SU-DHL-6 (cell line): ENCODE results near the gene PREX1.

Experiments
- EZH2phosphoT487 ChIP-seq: fragments of 200-600 bp; sonication (generic), shearing (Covaris generic); conservative IDR thresholded peaks from 2 replicates; pipeline ENCODE4 v1.6.1; 2018; ENCODE audit warnings: mild to moderate bottlenecking, antibody characterized with exemption, low read length, moderate library complexity, mixed read lengths
- TF ChIP-seq, protein P1 (sequence below): fragments of 200-600 bp; sonication (generic); IDR thresholded peaks from one replicate; pipeline ENCODE4 v1.5.1; 2017; ENCODE audit warnings: antibody characterized with exemption, mild to moderate bottlenecking, low read length, moderate library complexity; ENCODE audit not compliant: insufficient read depth, poor library complexity, severe bottlenecking

GRCh38 chr20:48821261-48821920 lies 6.4 kb downstream of the PREX1 start:
- TF ChIP-seq, protein P1, sequence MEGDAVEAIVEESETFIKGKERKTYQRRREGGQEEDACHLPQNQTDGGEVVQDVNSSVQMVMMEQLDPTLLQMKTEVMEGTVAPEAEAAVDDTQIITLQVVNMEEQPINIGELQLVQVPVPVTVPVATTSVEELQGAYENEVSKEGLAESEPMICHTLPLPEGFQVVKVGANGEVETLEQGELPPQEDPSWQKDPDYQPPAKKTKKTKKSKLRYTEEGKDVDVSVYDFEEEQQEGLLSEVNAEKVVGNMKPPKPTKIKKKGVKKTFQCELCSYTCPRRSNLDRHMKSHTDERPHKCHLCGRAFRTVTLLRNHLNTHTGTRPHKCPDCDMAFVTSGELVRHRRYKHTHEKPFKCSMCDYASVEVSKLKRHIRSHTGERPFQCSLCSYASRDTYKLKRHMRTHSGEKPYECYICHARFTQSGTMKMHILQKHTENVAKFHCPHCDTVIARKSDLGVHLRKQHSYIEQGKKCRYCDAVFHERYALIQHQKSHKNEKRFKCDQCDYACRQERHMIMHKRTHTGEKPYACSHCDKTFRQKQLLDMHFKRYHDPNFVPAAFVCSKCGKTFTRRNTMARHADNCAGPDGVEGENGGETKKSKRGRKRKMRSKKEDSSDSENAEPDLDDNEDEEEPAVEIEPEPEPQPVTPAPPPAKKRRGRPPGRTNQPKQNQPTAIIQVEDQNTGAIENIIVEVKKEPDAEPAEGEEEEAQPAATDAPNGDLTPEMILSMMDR: no peak
- TF ChIP-seq EZH2phosphoT487: no peak
